Glutamatergic neuron (in vitro differentiated cells): ENCODE measurements around the gene GPR32. TPM values are rescaled to one million over a fixed set of nuclear protein-coding genes. Genes with fewer than 3 reads are reported as not detected.
"Not testable (repeated sequence)": the region's sequence is repeated elsewhere in the genome, so short reads cannot be mapped to it uniquely, and the experiment has no call there.

Experiments
- DNase-seq: peaks from one replicate; pipeline ENCODE4 v3.0.0; 2022
- H3K27ac Mint-ChIP-seq: one replicate; pipeline ENCODE4 v1.8.0; 2020; ENCODE audit warnings: mild to moderate bottlenecking, mixed read lengths, inconsistent platforms; ENCODE audit not compliant: unreplicated experiment
- H3K27me3 Mint-ChIP-seq: one replicate; pipeline ENCODE4 v1.8.0; 2020; ENCODE audit warnings: mild to moderate bottlenecking, moderate library complexity, mixed read lengths, inconsistent platforms; ENCODE audit not compliant: unreplicated experiment
- H3K36me3 Mint-ChIP-seq: one replicate; pipeline ENCODE4 v1.8.0; 2020; ENCODE audit warnings: mild to moderate bottlenecking, mixed read lengths, inconsistent platforms; ENCODE audit not compliant: unreplicated experiment
- H3K4me1 Mint-ChIP-seq: one replicate; pipeline ENCODE4 v1.8.0; 2020; ENCODE audit warnings: mild to moderate bottlenecking, low read depth, mixed read lengths, inconsistent platforms; ENCODE audit not compliant: unreplicated experiment
- H3K4me3 Mint-ChIP-seq: one replicate; pipeline ENCODE4 v1.8.0; 2020; ENCODE audit warnings: mild to moderate bottlenecking, mixed read lengths, inconsistent platforms; ENCODE audit not compliant: unreplicated experiment
- H3K9me3 Mint-ChIP-seq: one replicate; pipeline ENCODE4 v1.8.0; 2020; ENCODE audit warnings: mild to moderate bottlenecking, moderate library complexity, mixed read lengths, inconsistent platforms; ENCODE audit not compliant: unreplicated experiment
- total RNA-seq: library from RNA; stranded (reverse); fragmentation: NEBNext Ultra II Directional; extraction: Animal tissue kit (Norgen Biotek cat#: 25700); gene quantifications from one replicate; pipeline ENCODE4 v1.2.1, GENCODE V29; 2021; ENCODE audit not compliant: unreplicated experiment
- TF ChIP-seq, protein P1 (sequence below): fragments of 200-600 bp; sonication (generic); IDR thresholded peaks from one replicate; pipeline ENCODE4 v1.5.0; 2021; ENCODE audit not compliant: partially characterized antibody, unreplicated experiment

The GPR32 gene
- total RNA-seq, 1 donor from 2014 or later = not detected

DNA sequence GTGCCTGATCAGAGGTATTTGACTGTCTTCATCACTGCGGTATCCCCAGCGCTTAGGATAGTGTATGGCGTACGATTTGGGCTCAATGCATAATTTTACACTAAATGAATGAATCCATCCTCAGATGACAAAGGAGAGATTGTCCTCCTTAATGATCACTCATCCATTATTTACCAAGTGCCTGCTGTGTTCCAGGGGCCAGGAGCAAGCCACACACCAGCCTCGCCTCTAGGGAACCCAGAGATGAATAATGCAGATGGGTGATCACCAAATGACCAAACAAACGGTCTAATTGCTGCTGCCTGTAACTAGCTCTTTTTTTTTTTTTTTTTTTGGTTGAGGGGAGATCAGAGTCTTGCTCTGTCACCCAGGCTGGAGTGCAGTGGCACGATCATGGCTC lies 5.9 kb upstream of the GPR32 start:
- no peaks in the 10 kb centered on the region for H3K9me3 Mint-ChIP-seq
- peaks cover 6% of the 10 kb centered on the region for H3K4me1 Mint-ChIP-seq

GRCh38 chr19:50766746-50767145 lies 3.5 kb upstream of the GPR32 start:
- not testable (repeated sequence) for H3K36me3 Mint-ChIP-seq, H3K27me3 Mint-ChIP-seq, H3K4me3 Mint-ChIP-seq, H3K4me1 Mint-ChIP-seq, H3K9me3 Mint-ChIP-seq, DNase-seq, H3K27ac Mint-ChIP-seq

More for the DNA sequence above, 5.9 kb upstream of the GPR32 start:
- peak overlapping the region; percentile 48 for H3K4me3 Mint-ChIP-seq
- peak overlapping the region; percentile 59 for H3K27ac Mint-ChIP-seq
- peaks cover 10% of the 10 kb centered on the region for H3K27me3 Mint-ChIP-seq
- no peaks in the 10 kb centered on the region for H3K36me3 Mint-ChIP-seq
- TF ChIP-seq, protein P1, sequence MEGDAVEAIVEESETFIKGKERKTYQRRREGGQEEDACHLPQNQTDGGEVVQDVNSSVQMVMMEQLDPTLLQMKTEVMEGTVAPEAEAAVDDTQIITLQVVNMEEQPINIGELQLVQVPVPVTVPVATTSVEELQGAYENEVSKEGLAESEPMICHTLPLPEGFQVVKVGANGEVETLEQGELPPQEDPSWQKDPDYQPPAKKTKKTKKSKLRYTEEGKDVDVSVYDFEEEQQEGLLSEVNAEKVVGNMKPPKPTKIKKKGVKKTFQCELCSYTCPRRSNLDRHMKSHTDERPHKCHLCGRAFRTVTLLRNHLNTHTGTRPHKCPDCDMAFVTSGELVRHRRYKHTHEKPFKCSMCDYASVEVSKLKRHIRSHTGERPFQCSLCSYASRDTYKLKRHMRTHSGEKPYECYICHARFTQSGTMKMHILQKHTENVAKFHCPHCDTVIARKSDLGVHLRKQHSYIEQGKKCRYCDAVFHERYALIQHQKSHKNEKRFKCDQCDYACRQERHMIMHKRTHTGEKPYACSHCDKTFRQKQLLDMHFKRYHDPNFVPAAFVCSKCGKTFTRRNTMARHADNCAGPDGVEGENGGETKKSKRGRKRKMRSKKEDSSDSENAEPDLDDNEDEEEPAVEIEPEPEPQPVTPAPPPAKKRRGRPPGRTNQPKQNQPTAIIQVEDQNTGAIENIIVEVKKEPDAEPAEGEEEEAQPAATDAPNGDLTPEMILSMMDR = no peak
- DNase-seq = no peak

GRCh38 chr19:50767263-50767662 lies 3.0 kb upstream of the GPR32 start:
- H3K4me3 Mint-ChIP-seq, DNase-seq, H3K27me3 Mint-ChIP-seq, H3K36me3 Mint-ChIP-seq, H3K9me3 Mint-ChIP-seq, H3K27ac Mint-ChIP-seq, H3K4me1 Mint-ChIP-seq: not testable (repeated sequence)

- peaks cover 5% of the 10 kb centered on the region for H3K27me3 Mint-ChIP-seq
- DNase-seq = no peak
- TF ChIP-seq, protein P1 = no peak
- H3K4me3 Mint-ChIP-seq = no peak overlapping the region
- H3K9me3 Mint-ChIP-seq = no peaks in the 10 kb centered on the region
- no peak overlapping the region for H3K27ac Mint-ChIP-seq
- no peaks in the 10 kb centered on the region for H3K36me3 Mint-ChIP-seq
- H3K4me1 Mint-ChIP-seq = peaks cover 6% of the 10 kb centered on the region
These were observed 2.0 kb upstream of the GPR32 start for GRCh38 chr19:50768277-50768676.

GRCh38 chr19:50770888-50771287 lies 624 bp downstream of the GPR32 start:
- DNase-seq = no peak
- Mint-ChIP-seq H3K27ac (no peak overlapping the region), H3K4me1 (no peaks in the 10 kb centered on the region), H3K27me3 (peaks cover 2% of the 10 kb centered on the region), H3K36me3 (no peaks in the 10 kb centered on the region), H3K4me3 (no peak overlapping the region), H3K9me3 (no peaks in the 10 kb centered on the region)
- TF ChIP-seq, protein P1 = no peak

- no peak for DNase-seq
- TF ChIP-seq, protein P1 = no peak
- peaks cover 2% of the 10 kb centered on the region for H3K4me1 Mint-ChIP-seq
- H3K36me3 Mint-ChIP-seq = no peaks in the 10 kb centered on the region
- no peak overlapping the region for H3K4me3 Mint-ChIP-seq
- no peak overlapping the region for H3K27ac Mint-ChIP-seq
- no peaks in the 10 kb centered on the region for H3K9me3 Mint-ChIP-seq
- H3K27me3 Mint-ChIP-seq = peaks cover 3% of the 10 kb centered on the region
These were observed 2.2 kb downstream of the GPR32 start for GRCh38 chr19:50772476-50772875.

- not testable (repeated sequence) for H3K9me3 Mint-ChIP-seq, H3K4me1 Mint-ChIP-seq, H3K36me3 Mint-ChIP-seq, H3K27me3 Mint-ChIP-seq, H3K27ac Mint-ChIP-seq, DNase-seq, H3K4me3 Mint-ChIP-seq
These were observed 2.6 kb downstream of the GPR32 start for GRCh38 chr19:50772912-50773311.

DNA sequence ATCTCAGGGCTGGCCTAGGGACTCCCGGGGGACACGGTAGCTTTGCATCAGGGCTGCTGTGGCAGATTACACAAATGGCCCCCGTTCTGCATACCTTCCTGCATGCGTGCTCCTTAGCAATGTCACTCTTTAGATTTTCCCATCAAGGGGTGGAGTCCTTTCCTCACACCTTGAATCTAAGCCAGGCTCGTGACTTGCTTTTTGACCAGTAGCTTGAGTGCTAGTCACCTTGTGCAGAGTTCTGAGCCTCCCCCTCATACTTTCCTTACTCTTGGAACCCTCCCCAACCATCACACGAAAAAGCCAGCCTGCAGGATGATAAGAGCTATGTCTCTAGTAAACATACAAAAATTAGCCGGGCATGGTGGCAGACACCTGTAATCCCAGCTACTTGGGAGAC lies 3.2 kb downstream of the GPR32 start:
- not testable (repeated sequence) for H3K4me1 Mint-ChIP-seq, H3K36me3 Mint-ChIP-seq, H3K9me3 Mint-ChIP-seq, H3K27ac Mint-ChIP-seq, DNase-seq, H3K4me3 Mint-ChIP-seq
- peaks cover 11% of the 10 kb centered on the region for H3K27me3 Mint-ChIP-seq
